HG03095 (cell line): ENCODE measurements around the gene NEDD4.
"Not testable (repeated sequence)": the region's sequence is repeated elsewhere in the genome, so short reads cannot be mapped to it uniquely, and the experiment has no call there.

Experiments
- ATAC-seq: cut with Tn5 transposase; IDR thresholded peaks from one replicate; pipeline ENCODE4 v1.9.1; 2021; ENCODE audit warnings: moderate library complexity; ENCODE audit not compliant: unreplicated experiment

NEDD4 gene

GRCh38 chr15:55834331-55834730 is 159.1 kb downstream of the NEDD4 start:
- no peak for ATAC-seq

DNA sequence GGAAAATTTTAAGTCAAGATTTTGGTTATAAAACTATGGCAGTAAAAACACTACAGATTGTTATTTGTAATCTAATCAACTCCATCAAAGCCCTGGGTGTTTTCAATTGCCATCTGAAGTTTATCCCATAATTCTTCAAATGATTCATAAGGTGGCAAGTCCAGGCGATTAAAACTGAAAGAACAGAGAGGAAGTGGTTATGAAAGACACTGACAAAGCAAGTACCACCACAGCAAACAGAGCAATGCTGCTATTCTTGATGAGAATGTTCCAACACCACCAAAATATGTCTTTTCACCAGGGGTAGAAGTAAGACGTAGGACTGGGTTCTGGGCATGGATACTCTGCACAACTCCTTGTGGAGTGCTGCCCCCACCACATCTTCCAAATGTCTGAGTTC is 163.6 kb downstream of the NEDD4 start:
- ATAC-seq = no peak

DNA sequence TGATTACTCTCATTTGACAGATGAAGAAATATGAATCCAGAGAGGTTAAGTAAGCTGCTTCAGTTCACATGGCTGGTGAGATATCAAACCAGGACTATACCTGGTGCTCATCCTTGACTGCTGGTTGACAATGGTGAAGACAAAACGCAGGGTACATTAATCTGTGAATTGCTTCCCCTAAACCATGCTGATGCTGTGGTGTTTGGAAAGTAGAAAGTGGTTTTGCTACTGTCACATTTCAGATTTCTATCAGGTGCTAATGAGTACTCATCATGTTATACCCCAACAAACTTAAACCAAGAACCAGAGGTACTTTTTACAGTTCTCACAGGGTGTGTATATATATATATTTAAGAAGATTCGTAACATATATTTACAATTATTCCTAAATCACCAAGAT is 165.5 kb downstream of the NEDD4 start:
- ATAC-seq = no peak

GRCh38 chr15:55827204-55827603 is 166.2 kb downstream of the NEDD4 start:
- no peak for ATAC-seq

GRCh38 chr15:55824857-55825613 is 168.4 kb downstream of the NEDD4 start:
- ATAC-seq = no peak

GRCh38 chr15:55823699-55824340 is 169.6 kb downstream of the NEDD4 start:
- no peak for ATAC-seq

- no peak for ATAC-seq
These were observed 170.2 kb downstream of the NEDD4 start for GRCh38 chr15:55823191-55823670.

GRCh38 chr15:55821740-55822139 is 171.7 kb downstream of the NEDD4 start:
- not testable (repeated sequence) for ATAC-seq

- ATAC-seq = no peak
These were observed 173.4 kb downstream of the NEDD4 start for GRCh38 chr15:55820043-55820442.

GRCh38 chr15:55819397-55820034 is 173.9 kb downstream of the NEDD4 start:
- no peak for ATAC-seq

- ATAC-seq = no peak
These were observed 177.4 kb downstream of the NEDD4 start for GRCh38 chr15:55816017-55816416.

- no peak for ATAC-seq
These were observed 190.6 kb downstream of the NEDD4 start for GRCh38 chr15:55802600-55803376.

DNA sequence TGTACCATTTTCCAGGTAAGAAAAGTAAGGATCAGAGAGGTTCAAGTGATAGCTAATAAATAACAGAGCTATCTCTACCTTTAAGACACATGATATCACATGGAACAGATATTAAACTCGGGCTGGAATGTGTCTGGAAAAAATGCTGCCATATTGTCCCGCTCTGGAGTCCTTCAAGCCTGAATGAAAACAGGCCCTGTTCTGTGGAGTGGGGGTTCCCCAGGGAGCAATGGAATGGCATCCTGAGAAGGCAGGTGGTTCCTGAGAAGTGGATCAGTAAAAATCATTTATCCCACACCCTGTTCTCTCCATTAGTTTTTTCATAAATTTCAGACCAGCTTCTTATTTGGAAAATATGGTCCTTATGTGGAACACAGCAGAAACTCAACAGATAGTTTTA is 193.2 kb downstream of the NEDD4 start:
- ATAC-seq = no peak

GRCh38 chr15:55799291-55800212 is 193.9 kb downstream of the NEDD4 start:
- ATAC-seq = no peak

- ATAC-seq = no peak
These were observed 197.0 kb downstream of the NEDD4 start for GRCh38 chr15:55796321-55796965.

DNA sequence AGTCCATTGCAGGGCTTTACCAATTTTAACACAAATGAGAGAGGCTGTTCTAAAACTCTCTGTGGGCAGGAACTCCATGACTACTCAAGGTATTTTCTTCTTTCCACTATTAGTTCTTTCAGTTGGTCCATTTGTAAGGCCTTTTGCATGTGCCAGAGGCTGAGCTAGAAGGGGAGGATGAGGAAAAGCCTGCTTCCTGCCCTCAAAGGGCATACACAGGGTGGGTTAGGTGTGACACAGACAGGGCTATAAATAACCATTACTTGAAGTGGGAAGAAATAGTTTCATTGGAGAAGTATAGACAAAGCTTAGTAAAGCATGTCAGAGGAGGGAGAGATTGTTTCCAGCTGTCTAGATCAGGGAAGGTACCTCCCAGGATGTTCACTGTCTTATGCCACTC is 198.4 kb downstream of the NEDD4 start:
- ATAC-seq = no peak

DNA sequence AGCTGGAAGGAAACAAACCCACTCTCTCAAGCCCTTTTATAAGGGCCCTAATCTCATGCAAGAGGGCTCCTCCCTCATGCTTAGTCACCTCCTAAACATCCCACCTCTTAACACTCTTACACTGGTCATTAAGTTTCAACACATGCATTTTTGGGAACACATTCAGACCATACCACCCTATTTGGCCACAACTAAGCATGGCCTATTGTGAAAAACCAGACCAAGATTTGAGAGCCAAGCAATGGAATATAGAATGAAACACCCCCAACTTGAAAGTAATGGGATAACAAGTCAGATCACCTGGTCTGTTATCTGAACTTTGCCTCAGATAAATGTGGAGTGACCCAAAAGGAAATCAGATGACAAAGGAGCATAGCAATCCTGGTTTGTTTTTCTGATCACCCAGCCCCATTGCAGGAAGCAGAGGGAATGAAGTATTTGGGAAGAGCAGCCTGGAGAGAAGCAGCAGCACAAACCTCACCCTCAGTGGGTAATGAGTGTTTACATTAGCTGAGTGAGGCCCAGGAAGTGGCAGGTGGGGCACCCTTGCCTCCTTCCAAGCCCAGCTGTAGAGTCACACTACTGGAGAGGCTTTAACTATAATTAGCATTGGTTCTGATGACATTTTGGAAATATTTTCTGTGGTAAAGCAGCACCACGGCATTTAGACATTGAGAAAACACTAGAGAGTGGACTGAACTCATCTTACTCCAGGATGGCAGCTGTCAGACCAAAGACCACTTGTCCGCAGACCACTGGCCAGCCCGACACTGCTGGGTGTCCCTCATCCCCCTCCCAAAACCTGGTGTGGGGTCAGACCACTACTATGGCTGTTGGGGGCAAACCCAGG is 201.6 kb downstream of the NEDD4 start:
- ATAC-seq = no peak

- ATAC-seq = no peak
These were observed 204.2 kb downstream of the NEDD4 start for GRCh38 chr15:55789066-55789660.
